Psoas muscle (tissue), 8 donors: ENCODE data around the gene ADCY7. TPM values are rescaled to one million over a fixed set of nuclear protein-coding genes. Genes with fewer than 3 reads are reported as not detected.

Experiments used
- ATAC-seq, 4 donors: fragments of 200-7000 bp; cut with Tn5 transposase; one replicate each; pipeline ENCODE4 v1.9.1; 2020; ENCODE audit warnings: moderate library complexity in 3 of 4, mild to moderate bottlenecking in 2 of 4
- DNase-seq, 2 donors: peaks; one replicate each; pipeline ENCODE4 v3.0.0-alpha.2; 2020
- H3K27ac ChIP-seq: fragments of 200-600 bp; one replicate; pipeline ENCODE4 v1.8.0; 2022
- H3K27me3 ChIP-seq, 3 donors: fragments of 200-600 bp in 1 of 3; one replicate each; pipeline versions ENCODE4 v1.6.1 to v1.8.0; 2013 to 2022; ENCODE audit warnings: low read length in 2 of 3, mild to moderate bottlenecking in 2 of 3, moderate library complexity in 1 of 3; ENCODE audit not compliant: insufficient read depth in 3 of 3
- H3K36me3 ChIP-seq, 2 donors: fragments of 200-600 bp in 1 of 2; one replicate each; pipeline versions ENCODE4 v1.6.1 to v1.8.0; 2013 to 2022; ENCODE audit warnings: low read depth in 1 of 2, mild to moderate bottlenecking in 1 of 2, moderate library complexity in 1 of 2; ENCODE audit not compliant: insufficient read depth in 1 of 2
- H3K4me1 ChIP-seq: fragments of 200-600 bp; one replicate; pipeline ENCODE4 v1.8.0; 2022
- H3K4me3 ChIP-seq: fragments of 200-600 bp; one replicate; pipeline ENCODE4 v1.8.0; 2022; ENCODE audit warnings: mild to moderate bottlenecking
- H3K9me3 ChIP-seq: fragments of 200-600 bp; one replicate; pipeline ENCODE4 v1.8.0; 2022
- WGBS, 3 donors: extraction: QIAGEN DNeasy Blood & Tissue Kit; methylation state at CpG; one replicate each; pipeline versions ENCODE4 v1.1.6 to v1.1.7; 2013; 5-methylcytosine and 5-hydroxymethylcytosine counted together
- intact Hi-C, 2 donors: fragments of 100-400 bp; cut with DNase I; formaldehyde crosslinking; loops; one replicate each; pipeline versions ENCODE4 v1.11.0 to v1.14.2; 2022
- polyA plus RNA-seq, 3 donors: library from polyadenylated mRNA; stranded (reverse); fragments of 200-250 nt; gene quantifications; one replicate each; pipeline ENCODE4 v1.2.3, GENCODE V29; 2013
- total RNA-seq, 4 donors: library from RNA; stranded (reverse); fragmentation: NEBNext Ultra II Directional in 2 of 4; extraction: Animal tissue kit (Norgen Biotek cat#: 25700) in 2 of 4; gene quantifications; one replicate each; pipeline versions ENCODE4 v1.2.1 to v1.2.4, GENCODE V29; 2021 to 2023
- TF ChIP-seq, protein P1 (sequence below): fragments of 200-600 bp; IDR thresholded peaks from one replicate; pipeline ENCODE4 v1.8.0; 2022; ENCODE audit warnings: antibody characterized with exemption
- donor health status: healthy with polysubstance abuse.
- donor health status: DM: no; HTN: no; CAD: no; lungs with moderate emphysema.
- donor health status: Bipolar disorder and iron deficiency.
- donor health status: healthy.
- donor health status: DM: yes; HTN: yes; CAD: no.
- donor health status: DM: no; HTN: no; CAD: no.
- donor health status: DM: no; HTN: no; CAD: no.
- donor health status: DM: yes; HTN: yes; CAD: no.

ADCY7 gene
- total and polyA plus RNA-seq, 7 donors = 0.34 to 5.5 (median 3.1) TPM

GRCh38 chr16:50263940-50264929 lies 2.1 kb upstream of the ADCY7 start:
- Histone ChIP-seq H3K9me3 (no peaks in the 10 kb centered on the region), H3K36me3 (no peaks in the 10 kb centered on the region), H3K4me3 (no peak overlapping the region), H3K4me1 (no peaks in the 10 kb centered on the region), H3K27me3 (peaks cover 0 to 2% (median 0%) of the 10 kb centered on the region in 3 donors), H3K27ac (no peak overlapping the region)
- no peak for ATAC-seq
- TF ChIP-seq, protein P1, sequence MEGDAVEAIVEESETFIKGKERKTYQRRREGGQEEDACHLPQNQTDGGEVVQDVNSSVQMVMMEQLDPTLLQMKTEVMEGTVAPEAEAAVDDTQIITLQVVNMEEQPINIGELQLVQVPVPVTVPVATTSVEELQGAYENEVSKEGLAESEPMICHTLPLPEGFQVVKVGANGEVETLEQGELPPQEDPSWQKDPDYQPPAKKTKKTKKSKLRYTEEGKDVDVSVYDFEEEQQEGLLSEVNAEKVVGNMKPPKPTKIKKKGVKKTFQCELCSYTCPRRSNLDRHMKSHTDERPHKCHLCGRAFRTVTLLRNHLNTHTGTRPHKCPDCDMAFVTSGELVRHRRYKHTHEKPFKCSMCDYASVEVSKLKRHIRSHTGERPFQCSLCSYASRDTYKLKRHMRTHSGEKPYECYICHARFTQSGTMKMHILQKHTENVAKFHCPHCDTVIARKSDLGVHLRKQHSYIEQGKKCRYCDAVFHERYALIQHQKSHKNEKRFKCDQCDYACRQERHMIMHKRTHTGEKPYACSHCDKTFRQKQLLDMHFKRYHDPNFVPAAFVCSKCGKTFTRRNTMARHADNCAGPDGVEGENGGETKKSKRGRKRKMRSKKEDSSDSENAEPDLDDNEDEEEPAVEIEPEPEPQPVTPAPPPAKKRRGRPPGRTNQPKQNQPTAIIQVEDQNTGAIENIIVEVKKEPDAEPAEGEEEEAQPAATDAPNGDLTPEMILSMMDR = no peak
- 80 to 90% (median 82%) methylated on average over 7 to 8 of the region's 8 CpGs for WGBS, 3 donors
- intact Hi-C loops = no loop called here
- no peak for DNase-seq

DNA sequence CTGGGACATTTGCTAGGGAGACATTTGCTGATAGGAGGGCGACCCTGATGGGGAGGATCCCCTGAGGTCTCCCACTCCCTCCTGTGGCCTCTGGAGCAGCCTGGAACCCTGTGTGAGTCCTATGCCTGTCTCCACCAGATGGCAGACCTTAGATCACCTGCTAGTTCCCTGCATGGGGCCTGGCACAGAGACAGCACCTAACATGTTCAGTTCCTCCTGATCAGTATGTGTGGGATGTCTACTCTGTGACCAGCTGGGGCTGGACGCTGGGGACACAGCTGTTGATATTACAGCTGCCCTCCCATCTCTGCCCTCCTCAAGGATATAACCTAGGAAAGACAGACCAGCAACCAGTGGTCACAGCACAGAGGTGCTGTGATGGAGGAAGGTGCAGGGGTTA lies 1.1 kb upstream of the ADCY7 start:
- intact Hi-C loops = no loop called here
- no peak overlapping the region for H3K27ac ChIP-seq
- 49 to 61% (median 50%) methylated on average over 2 of the region's 2 CpGs for WGBS, 3 donors

GRCh38 chr16:50265716-50266336 lies 525 bp upstream of the ADCY7 start:
- peaks cover 0 to 2% (median 0%) of the 10 kb centered on the region in 3 donors for H3K27me3 ChIP-seq
- peak overlapping the region; percentile 23 for H3K27ac ChIP-seq
- H3K4me1 ChIP-seq = no peaks in the 10 kb centered on the region
- TF ChIP-seq, protein P1 = no peak
- WGBS, 3 donors = 69 to 81% (median 70%) methylated on average over 10 of the region's 10 CpGs
- no peak for ATAC-seq
- H3K4me3 ChIP-seq = peak overlapping the region; percentile 46
- no peaks in the 10 kb centered on the region for H3K36me3 ChIP-seq
- intact Hi-C loops = no loop called here
- peak in 1 of 2 donors; percentile 43 for DNase-seq
- no peaks in the 10 kb centered on the region for H3K9me3 ChIP-seq

More for the DNA sequence above, 1.1 kb upstream of the ADCY7 start:
- no peaks in the 10 kb centered on the region for H3K36me3 ChIP-seq
- DNase-seq (peak in 1 of 2 donors; percentile 48), ATAC-seq (no peak)
- H3K9me3 ChIP-seq = no peaks in the 10 kb centered on the region
- TF ChIP-seq, protein P1 = no peak
- H3K4me1 ChIP-seq = no peaks in the 10 kb centered on the region
- peaks cover 0 to 2% (median 0%) of the 10 kb centered on the region in 3 donors for H3K27me3 ChIP-seq
- H3K4me3 ChIP-seq = no peak overlapping the region

DNA sequence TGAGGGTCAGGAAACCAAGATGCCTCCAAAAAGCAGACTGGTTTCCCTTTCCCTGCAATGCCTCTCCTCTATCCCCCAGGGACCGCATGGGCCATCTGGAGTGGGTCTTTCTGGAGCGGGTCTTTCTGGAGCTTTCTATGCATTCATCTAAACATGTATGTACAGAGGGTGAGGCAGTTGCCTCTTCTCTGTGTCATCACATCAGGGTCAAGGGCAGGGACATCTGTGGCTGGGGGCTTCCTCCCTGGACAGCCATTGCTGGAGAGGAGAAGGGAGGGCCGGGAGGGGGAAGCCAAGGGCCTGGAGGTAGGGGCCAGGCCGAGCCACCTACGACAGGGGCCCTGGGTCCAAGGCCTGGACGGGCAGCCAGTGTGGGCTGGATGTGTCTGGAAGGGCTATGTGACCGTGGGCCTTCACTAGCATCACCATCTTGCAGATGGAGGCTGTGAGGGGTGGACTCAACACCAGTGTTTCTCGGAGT lies 840 bp downstream of the ADCY7 start:
- DNase-seq = peak in 1 of 2 donors; percentile 44
- TF ChIP-seq, protein P1 = no peak
- intact Hi-C loops = no loop called here
- Histone ChIP-seq H3K27me3 (peaks cover 0 to 2% (median 0%) of the 10 kb centered on the region in 3 donors), H3K9me3 (no peaks in the 10 kb centered on the region), H3K4me3 (peak overlapping the region; percentile 46), H3K27ac (peak overlapping the region; percentile 23), H3K36me3 (no peaks in the 10 kb centered on the region), H3K4me1 (no peaks in the 10 kb centered on the region)
- no peak for ATAC-seq
- 45 to 77% (median 55%) methylated on average over 8 of the region's 8 CpGs for WGBS, 3 donors
